Upper lobe of left lung (tissue), 4 donors: ENCODE results near the gene SUSD6.

Experiments
- POLR2A ChIP-seq, 4 donors: fragments of 450-650 bp; IDR thresholded peaks; one replicate each; pipeline ENCODE4 v1.5.1; 2016 to 2017; ENCODE audit warnings: antibody characterized with exemption in 4 of 4, mild to moderate bottlenecking in 2 of 4
- POLR2AphosphoS5 ChIP-seq, 2 donors: sonication (generic); formaldehyde crosslinking; IDR thresholded peaks; one replicate each; pipeline ENCODE4 v1.5.1; 2017; ENCODE audit warnings: antibody characterized with exemption in 2 of 2
- TF ChIP-seq, protein P1 (sequence below), 6 experiments: fragments of 450-650 bp in 4 of 6; fragments of 200-600 bp in 2 of 6; sonication (generic) in 2 of 6; IDR thresholded peaks; one replicate each; pipeline ENCODE4 v1.5.1; 2016 to 2019; ENCODE audit warnings: antibody characterized with exemption in 6 of 6

DNA sequence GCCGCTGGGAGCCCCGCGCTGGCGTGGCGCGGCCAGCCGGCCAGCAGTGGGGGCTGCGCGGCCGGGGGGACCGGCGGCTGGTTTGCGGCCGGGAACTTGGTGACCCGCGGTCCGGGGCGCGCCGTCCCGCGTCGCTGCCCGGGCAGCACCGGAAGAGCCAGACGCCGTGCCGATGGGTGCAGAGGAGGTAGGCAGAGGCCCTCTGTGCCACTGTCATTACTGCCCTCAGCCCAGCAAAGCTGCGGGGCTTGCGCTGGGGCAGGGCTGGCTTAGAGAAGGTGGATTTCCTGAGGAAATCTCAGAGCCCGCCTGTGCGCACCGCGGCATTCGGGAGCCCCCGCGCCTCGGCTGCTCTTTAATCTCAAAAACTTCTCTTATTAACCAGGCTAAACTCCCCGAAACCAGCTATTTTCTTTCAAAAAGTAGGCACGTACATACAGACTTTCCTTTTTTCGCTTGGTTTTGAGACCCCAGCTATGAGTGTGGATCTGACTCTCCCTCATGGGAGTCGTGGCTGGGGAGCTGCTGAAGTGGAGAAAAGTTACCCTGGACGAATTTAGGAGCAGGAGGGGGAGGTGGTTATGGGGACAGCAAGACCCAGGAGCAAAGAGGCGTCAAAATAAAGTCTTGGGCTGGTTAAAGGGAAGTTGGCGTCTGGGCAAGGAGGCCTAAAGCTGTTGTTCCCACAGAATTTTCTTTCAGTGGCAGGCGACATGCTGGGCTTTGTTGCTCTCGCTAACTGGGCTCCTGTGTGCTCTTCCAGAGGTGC, 802 bp downstream of the SUSD6 start:
- TF ChIP-seq POLR2A (IDR thresholded peaks at IDR 0.05) (peak in 1 of 4 donors; percentile 6), POLR2AphosphoS5 (IDR thresholded peaks at IDR 0.05) (no peak)
- TF ChIP-seq, protein P1, sequence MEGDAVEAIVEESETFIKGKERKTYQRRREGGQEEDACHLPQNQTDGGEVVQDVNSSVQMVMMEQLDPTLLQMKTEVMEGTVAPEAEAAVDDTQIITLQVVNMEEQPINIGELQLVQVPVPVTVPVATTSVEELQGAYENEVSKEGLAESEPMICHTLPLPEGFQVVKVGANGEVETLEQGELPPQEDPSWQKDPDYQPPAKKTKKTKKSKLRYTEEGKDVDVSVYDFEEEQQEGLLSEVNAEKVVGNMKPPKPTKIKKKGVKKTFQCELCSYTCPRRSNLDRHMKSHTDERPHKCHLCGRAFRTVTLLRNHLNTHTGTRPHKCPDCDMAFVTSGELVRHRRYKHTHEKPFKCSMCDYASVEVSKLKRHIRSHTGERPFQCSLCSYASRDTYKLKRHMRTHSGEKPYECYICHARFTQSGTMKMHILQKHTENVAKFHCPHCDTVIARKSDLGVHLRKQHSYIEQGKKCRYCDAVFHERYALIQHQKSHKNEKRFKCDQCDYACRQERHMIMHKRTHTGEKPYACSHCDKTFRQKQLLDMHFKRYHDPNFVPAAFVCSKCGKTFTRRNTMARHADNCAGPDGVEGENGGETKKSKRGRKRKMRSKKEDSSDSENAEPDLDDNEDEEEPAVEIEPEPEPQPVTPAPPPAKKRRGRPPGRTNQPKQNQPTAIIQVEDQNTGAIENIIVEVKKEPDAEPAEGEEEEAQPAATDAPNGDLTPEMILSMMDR (IDR thresholded peaks at IDR 0.05), result peak in 1 of 6 experiments; percentile 29
